Measurements from ENCODE around the gene RAB11A. TPM values are rescaled to one million over a fixed set of nuclear protein-coding genes. Genes with fewer than 3 reads are reported as not detected.

The RAB11A gene
- total and polyA plus RNA-seq, 4 experiments from 2014 or later, result 84.7 to 265 (median 171) TPM

DNA sequence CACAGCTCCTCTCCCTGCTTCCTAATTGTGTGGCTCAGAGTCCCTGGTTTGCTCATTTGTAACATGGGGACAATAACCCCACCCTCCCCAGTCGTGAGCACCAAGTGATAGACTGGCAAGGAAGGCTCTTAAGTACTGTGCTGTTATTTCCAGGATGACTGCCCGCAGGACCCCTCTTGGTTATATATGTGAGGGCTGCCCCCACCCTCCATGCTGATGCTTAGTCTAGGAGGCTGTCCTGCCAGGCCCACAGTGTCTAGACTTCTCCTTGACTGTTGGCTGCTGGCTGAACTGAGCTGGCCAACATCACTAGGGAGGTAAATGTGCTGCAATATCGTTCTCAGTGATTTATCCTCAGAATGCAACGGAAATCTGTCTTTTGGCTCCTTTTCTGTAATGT is 45.1 kb downstream of the RAB11A start:
- Mint-ChIP-seq H3K27me3 (no peaks in the 10 kb centered on the region), H3K27ac (no peak overlapping the region), H3K36me3 (peaks cover 5 to 14% of the 10 kb centered on the region in 2 donors), H3K4me3 (no peak overlapping the region), H3K9me3 (no peaks in the 10 kb centered on the region), H3K4me1 (peaks cover 6 to 25% (median 9%) of the 10 kb centered on the region in 4 donors)
- no peaks in the 10 kb centered on the region for H3K27me3 ChIP-seq (ENCODE audit: insufficient read depth, low read length)
- no peak for DNase-seq
- no peak overlapping the region for H3K27ac ChIP-seq (ENCODE audit: low read depth, low read length)
- intact Hi-C loops (cut with micrococcal nuclease), result no loop called here
- peaks cover 7% of the 10 kb centered on the region for H3K4me1 ChIP-seq (ENCODE audit: insufficient read depth, low read length)
- POLR2A ChIA-PET (ENCODE audit: partially characterized antibody), result no interaction called here
- no peaks in the 10 kb centered on the region for H3K9me3 ChIP-seq (ENCODE audit: control insufficient read depth in 1 of 2, low read length in 2 of 2)
- H3K36me3 ChIP-seq (ENCODE audit: insufficient read depth, low read length), result no peaks in the 10 kb centered on the region
- CTCF ChIA-PET (ENCODE audit: partially characterized antibody), result no interaction called here
- no peak overlapping the region for H3K4me3 ChIP-seq (ENCODE audit: low read length in 2 of 2)

DNA sequence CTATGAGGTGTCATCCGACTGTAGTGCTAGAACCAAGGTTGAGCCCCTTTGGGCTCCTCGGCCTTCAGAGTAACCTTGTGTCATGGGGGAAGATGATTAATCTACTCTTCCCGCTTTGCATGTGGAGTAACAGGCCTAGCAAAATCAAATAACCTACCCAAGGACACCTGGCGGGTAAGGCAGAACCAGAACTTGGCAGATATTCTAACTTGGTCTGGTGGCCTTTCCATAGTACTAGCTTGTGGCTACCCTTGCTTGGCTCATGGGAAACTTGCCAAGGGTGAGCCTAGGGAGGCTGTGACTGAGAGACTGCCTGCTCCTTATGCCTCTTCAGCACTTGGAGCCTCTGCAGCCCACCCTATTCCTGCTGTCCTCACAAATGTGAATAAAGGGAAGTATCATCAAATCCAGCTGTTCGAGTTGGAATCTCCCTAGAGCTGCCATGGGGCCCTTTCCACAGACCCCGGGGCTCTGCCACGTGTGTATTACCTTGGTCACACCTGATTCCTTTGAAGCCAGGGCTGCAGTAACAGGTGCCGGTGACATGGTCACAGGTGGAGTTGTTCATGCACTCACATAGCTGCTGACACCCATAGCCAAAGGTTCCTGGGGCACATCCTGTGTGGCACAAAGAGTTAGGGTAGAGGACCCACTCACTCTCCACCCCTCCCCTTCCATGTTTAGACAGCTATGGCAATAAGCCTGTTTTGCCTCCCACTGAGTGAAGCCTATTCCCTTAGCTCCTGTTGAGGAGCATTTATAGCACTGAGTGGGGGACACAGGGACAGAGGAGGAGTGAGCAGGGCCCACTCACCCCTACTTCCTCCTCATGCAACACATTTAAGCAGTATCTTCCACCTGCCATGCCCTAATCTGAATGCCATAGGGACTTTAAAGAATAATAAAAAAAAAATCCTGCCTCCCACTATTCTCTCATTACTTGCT is 46.0 kb downstream of the RAB11A start:
- Mint-ChIP-seq H3K36me3 (peaks cover 5 to 10% of the 10 kb centered on the region in 2 donors), H3K9me3 (no peaks in the 10 kb centered on the region), H3K4me3 (no peak overlapping the region), H3K27me3 (no peaks in the 10 kb centered on the region), H3K4me1 (peaks cover 6 to 25% (median 9%) of the 10 kb centered on the region in 4 donors), H3K27ac (peak overlapping the region in 5 of 7 donors; percentile 2 to 64 (median 9))
- CTCF ChIA-PET (ENCODE audit: partially characterized antibody), result no interaction called here
- intact Hi-C loops (cut with micrococcal nuclease), result no loop called here
- Histone ChIP-seq H3K4me1 (ENCODE audit: insufficient read depth, low read length) (peaks cover 7% of the 10 kb centered on the region), H3K27ac (ENCODE audit: low read depth, low read length) (no peak overlapping the region), H3K27me3 (ENCODE audit: insufficient read depth, low read length) (no peaks in the 10 kb centered on the region), H3K9me3 (ENCODE audit: control insufficient read depth in 1 of 2, low read length in 2 of 2) (no peaks in the 10 kb centered on the region), H3K36me3 (ENCODE audit: insufficient read depth, low read length) (no peaks in the 10 kb centered on the region), H3K4me3 (ENCODE audit: low read length in 2 of 2) (no peak overlapping the region)
- POLR2A ChIA-PET (ENCODE audit: partially characterized antibody), result no interaction called here
- DNase-seq, result no peak

GRCh38 chr15:65916041-65916663 is 46.9 kb downstream of the RAB11A start:
- ChIA-PET CTCF (ENCODE audit: partially characterized antibody) (no interaction called here), POLR2A (ENCODE audit: partially characterized antibody) (no interaction called here)
- Mint-ChIP-seq H3K27ac (peak overlapping the region in 3 of 7 donors; percentile 2 to 68 (median 24)), H3K27me3 (no peaks in the 10 kb centered on the region), H3K9me3 (no peaks in the 10 kb centered on the region), H3K4me1 (peaks cover 6 to 25% (median 9%) of the 10 kb centered on the region in 4 donors), H3K4me3 (no peak overlapping the region), H3K36me3 (peaks cover 1 to 6% of the 10 kb centered on the region in 2 donors)
- Histone ChIP-seq H3K4me1 (ENCODE audit: insufficient read depth, low read length) (peaks cover 7% of the 10 kb centered on the region), H3K27ac (ENCODE audit: low read depth, low read length) (no peak overlapping the region), H3K9me3 (ENCODE audit: control insufficient read depth in 1 of 2, low read length in 2 of 2) (no peaks in the 10 kb centered on the region), H3K4me3 (ENCODE audit: low read length in 2 of 2) (no peak overlapping the region), H3K27me3 (ENCODE audit: insufficient read depth, low read length) (no peaks in the 10 kb centered on the region), H3K36me3 (ENCODE audit: insufficient read depth, low read length) (no peaks in the 10 kb centered on the region)
- intact Hi-C loops (cut with micrococcal nuclease), result no loop called here
- DNase-seq, result no peak

DNA sequence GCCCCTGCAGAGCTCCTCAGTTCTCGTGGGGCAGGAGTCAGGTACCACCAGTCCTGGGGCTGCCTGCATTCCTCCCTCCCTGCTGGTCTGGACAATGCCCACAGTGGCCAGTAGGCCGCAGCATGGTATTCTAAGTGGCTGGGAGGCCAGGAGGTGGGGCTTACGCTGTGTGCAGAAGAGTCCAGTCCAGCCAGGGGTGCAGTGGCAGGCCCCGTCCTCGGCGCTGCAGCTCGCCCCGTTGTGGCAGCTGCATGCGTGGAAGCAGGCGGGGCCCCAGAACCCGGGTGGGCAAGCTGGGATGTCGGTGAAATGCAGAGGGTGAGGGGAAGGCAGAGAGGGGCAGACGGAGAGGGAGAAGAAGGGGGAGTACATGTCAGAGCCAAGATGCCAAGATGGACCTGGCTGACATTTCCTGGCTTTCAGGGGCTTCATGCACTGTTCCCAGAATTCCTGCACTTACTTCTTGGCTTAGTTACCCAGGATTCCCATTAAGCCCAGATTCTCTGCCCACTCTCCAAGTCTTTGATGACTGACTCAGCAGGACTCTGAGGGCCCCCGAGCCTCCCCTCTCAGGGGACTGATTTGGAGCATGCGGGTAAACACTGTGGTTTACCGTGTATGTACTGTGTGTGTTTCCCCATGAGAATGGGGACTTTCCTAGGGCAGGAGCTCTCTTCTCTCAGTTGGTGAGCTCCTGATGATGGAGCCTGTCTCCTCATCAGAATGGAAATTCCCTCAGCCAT is 47.5 kb downstream of the RAB11A start:
- Histone ChIP-seq H3K27ac (ENCODE audit: low read depth, low read length) (no peak overlapping the region), H3K27me3 (ENCODE audit: insufficient read depth, low read length) (no peaks in the 10 kb centered on the region), H3K36me3 (ENCODE audit: insufficient read depth, low read length) (no peaks in the 10 kb centered on the region), H3K4me1 (ENCODE audit: insufficient read depth, low read length) (peaks cover 7% of the 10 kb centered on the region), H3K9me3 (ENCODE audit: control insufficient read depth in 1 of 2, low read length in 2 of 2) (no peaks in the 10 kb centered on the region), H3K4me3 (ENCODE audit: low read length in 2 of 2) (no peak overlapping the region)
- POLR2A ChIA-PET (ENCODE audit: partially characterized antibody), result no interaction called here
- Mint-ChIP-seq H3K27me3 (no peaks in the 10 kb centered on the region), H3K36me3 (peaks cover 0 to 2% of the 10 kb centered on the region in 2 donors), H3K27ac (peak overlapping the region in 3 of 7 donors; percentile 15 to 60 (median 54)), H3K9me3 (no peaks in the 10 kb centered on the region), H3K4me1 (peaks cover 6 to 25% (median 9%) of the 10 kb centered on the region in 4 donors), H3K4me3 (no peak overlapping the region)
- DNase-seq, result peak in 4 of 5 donors; percentile 3 to 61 (median 13)
- CTCF ChIA-PET (ENCODE audit: partially characterized antibody), result no interaction called here
- intact Hi-C loops (cut with micrococcal nuclease), result no loop called here

DNA sequence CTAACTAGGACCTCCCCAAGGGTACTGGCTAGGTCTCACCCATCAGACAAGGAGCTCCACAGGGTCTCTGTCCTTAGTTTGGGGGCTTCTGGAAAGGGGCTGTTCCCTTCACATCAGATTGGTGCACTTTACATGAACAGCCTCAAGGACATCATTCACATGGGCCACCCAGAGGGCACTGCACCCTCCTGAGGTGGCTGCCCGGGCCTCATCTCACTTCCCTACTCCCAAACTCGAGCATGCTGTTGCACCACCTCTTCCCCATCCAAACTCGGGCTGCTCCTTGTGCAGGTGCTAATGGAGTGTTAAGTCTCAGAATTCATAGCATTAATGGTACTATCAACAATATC is 48.1 kb downstream of the RAB11A start:
- H3K27ac ChIP-seq (ENCODE audit: low read depth, low read length), result no peak overlapping the region
- DNase-seq, result no peak
- ChIA-PET CTCF (ENCODE audit: partially characterized antibody) (no interaction called here), POLR2A (ENCODE audit: partially characterized antibody) (no interaction called here)
- H3K27me3 ChIP-seq (ENCODE audit: insufficient read depth, low read length), result no peaks in the 10 kb centered on the region
- no peaks in the 10 kb centered on the region for H3K9me3 Mint-ChIP-seq
- intact Hi-C loops (cut with micrococcal nuclease), result no loop called here
- H3K4me1 ChIP-seq (ENCODE audit: insufficient read depth, low read length), result peaks cover 7% of the 10 kb centered on the region
- no peaks in the 10 kb centered on the region for H3K9me3 ChIP-seq (ENCODE audit: control insufficient read depth in 1 of 2, low read length in 2 of 2)
- H3K4me1 Mint-ChIP-seq, result peaks cover 6 to 25% (median 9%) of the 10 kb centered on the region in 4 donors
- no peak overlapping the region for H3K4me3 Mint-ChIP-seq
- no peak overlapping the region for H3K4me3 ChIP-seq (ENCODE audit: low read length in 2 of 2)
- H3K27ac Mint-ChIP-seq, result peak overlapping the region in 3 of 7 donors; percentile 4 to 54 (median 42)
- H3K36me3 Mint-ChIP-seq, result no peaks in the 10 kb centered on the region
- H3K27me3 Mint-ChIP-seq, result no peaks in the 10 kb centered on the region
- H3K36me3 ChIP-seq (ENCODE audit: insufficient read depth, low read length), result no peaks in the 10 kb centered on the region

DNA sequence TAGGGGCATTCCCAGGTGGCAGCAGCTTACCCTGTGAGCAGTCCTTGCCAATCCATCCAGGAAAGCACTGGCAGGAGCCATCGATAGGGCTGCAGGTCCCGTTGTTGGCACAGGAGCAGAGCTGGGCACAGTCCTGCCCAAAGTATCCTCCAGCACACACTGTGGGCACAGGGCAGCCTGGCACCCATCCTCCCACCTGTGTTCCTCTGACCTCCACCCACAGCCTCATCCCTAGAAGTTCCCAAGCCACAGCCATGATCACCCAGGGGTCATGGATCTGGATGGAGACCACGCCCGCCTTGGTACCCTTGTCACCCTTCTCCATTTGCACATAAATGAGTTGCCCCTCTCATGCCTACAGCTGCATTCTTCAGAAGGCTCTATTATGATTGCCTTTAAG is 48.6 kb downstream of the RAB11A start:
- H3K9me3 ChIP-seq (ENCODE audit: control insufficient read depth in 1 of 2, low read length in 2 of 2), result no peaks in the 10 kb centered on the region
- CTCF ChIA-PET (ENCODE audit: partially characterized antibody), result no interaction called here
- Mint-ChIP-seq H3K4me3 (no peak overlapping the region), H3K9me3 (no peaks in the 10 kb centered on the region), H3K36me3 (no peaks in the 10 kb centered on the region), H3K27ac (peak overlapping the region in 2 of 7 donors; percentile 60 to 61), H3K4me1 (peaks cover 6 to 25% (median 9%) of the 10 kb centered on the region in 4 donors), H3K27me3 (no peaks in the 10 kb centered on the region)
- no peak overlapping the region for H3K27ac ChIP-seq (ENCODE audit: low read depth, low read length)
- H3K4me1 ChIP-seq (ENCODE audit: insufficient read depth, low read length), result peaks cover 7% of the 10 kb centered on the region
- intact Hi-C loops (cut with micrococcal nuclease), result no loop called here
- POLR2A ChIA-PET (ENCODE audit: partially characterized antibody), result no interaction called here
- H3K27me3 ChIP-seq (ENCODE audit: insufficient read depth, low read length), result no peaks in the 10 kb centered on the region
- no peak for DNase-seq
- H3K4me3 ChIP-seq (ENCODE audit: low read length in 2 of 2), result no peak overlapping the region
- no peaks in the 10 kb centered on the region for H3K36me3 ChIP-seq (ENCODE audit: insufficient read depth, low read length)

- POLR2A ChIA-PET (ENCODE audit: partially characterized antibody), result no interaction called here
- CTCF ChIA-PET (ENCODE audit: partially characterized antibody), result no interaction called here
- Histone ChIP-seq H3K9me3 (ENCODE audit: control insufficient read depth in 1 of 2, low read length in 2 of 2) (no peaks in the 10 kb centered on the region), H3K4me3 (ENCODE audit: low read length in 2 of 2) (no peak overlapping the region), H3K36me3 (ENCODE audit: insufficient read depth, low read length) (no peaks in the 10 kb centered on the region), H3K4me1 (ENCODE audit: insufficient read depth, low read length) (peaks cover 7% of the 10 kb centered on the region), H3K27ac (ENCODE audit: low read depth, low read length) (no peak overlapping the region), H3K27me3 (ENCODE audit: insufficient read depth, low read length) (no peaks in the 10 kb centered on the region)
- H3K27ac Mint-ChIP-seq, result peak overlapping the region in 1 of 7 donors; percentile 38
- H3K9me3 Mint-ChIP-seq, result no peaks in the 10 kb centered on the region
- intact Hi-C loops (cut with micrococcal nuclease), result no loop called here
- DNase-seq, result no peak
- no peaks in the 10 kb centered on the region for H3K27me3 Mint-ChIP-seq
- H3K4me1 Mint-ChIP-seq, result peaks cover 6 to 25% (median 9%) of the 10 kb centered on the region in 4 donors
- no peaks in the 10 kb centered on the region for H3K36me3 Mint-ChIP-seq
- H3K4me3 Mint-ChIP-seq, result no peak overlapping the region
Measured at GRCh38 chr15:65918357-65918920, 49.1 kb downstream of the RAB11A start.

Data from CD4-positive, alpha-beta memory T cell (primary cell).